Heart right ventricle (tissue), 16 donors: ENCODE results near the gene FLOT2. TPM values are rescaled to one million over a fixed set of nuclear protein-coding genes. Genes with fewer than 3 reads are reported as not detected.

ENCODE experiments used
- ATAC-seq, 8 donors: fragments of 200-7000 bp; cut with Tn5 transposase; one replicate each; pipeline ENCODE4 v1.9.1; 2020; ENCODE audit warnings: mild to moderate bottlenecking in 8 of 8, moderate library complexity in 8 of 8, moderate number of reproducible peaks in 1 of 8
- DNase-seq, 2 donors: peaks; one replicate each; pipeline ENCODE4 v3.0.0-alpha.2; 2020
- H3K27ac ChIP-seq, 10 donors: fragments of 200-600 bp; sonication (generic) in 2 of 10; one replicate each; pipeline versions ENCODE4 v1.5.0 to v1.8.0; 2020 to 2022; ENCODE audit warnings: mild to moderate bottlenecking in 3 of 10
- H3K27me3 ChIP-seq, 7 donors: fragments of 200-600 bp; one replicate each; pipeline ENCODE4 v1.8.0; 2021 to 2022; ENCODE audit warnings: mild to moderate bottlenecking in 2 of 7
- H3K36me3 ChIP-seq, 9 donors: fragments of 200-600 bp; sonication (generic) in 1 of 9; one replicate each; pipeline versions ENCODE4 v1.5.0 to v1.8.0; 2020 to 2022; ENCODE audit warnings: mild to moderate bottlenecking in 2 of 9
- H3K4me1 ChIP-seq, 9 donors: fragments of 200-600 bp; sonication (generic) in 1 of 9; one replicate each; pipeline versions ENCODE4 v1.5.0 to v1.8.0; 2020 to 2022; ENCODE audit warnings: mild to moderate bottlenecking in 4 of 9
- H3K4me3 ChIP-seq, 10 donors: fragments of 200-600 bp; sonication (generic) in 2 of 10; one replicate each; pipeline versions ENCODE4 v1.5.0 to v1.8.0; 2020 to 2022; ENCODE audit warnings: mild to moderate bottlenecking in 7 of 10, moderate library complexity in 2 of 10
- H3K9me3 ChIP-seq, 11 donors: fragments of 200-600 bp in 10 of 11; sonication (generic) in 2 of 11; one replicate each; pipeline versions ENCODE4 v1.5.0 to v1.8.0; 2013 to 2022; ENCODE audit warnings: mild to moderate bottlenecking in 2 of 11, control low read depth in 1 of 11, moderate library complexity in 1 of 11
- CTCF ChIP-seq, 9 donors: fragments of 200-600 bp; sonication (generic) in 2 of 9; IDR thresholded peaks; one replicate each; pipeline versions ENCODE4 v1.5.0 to v1.8.0; 2021 to 2022; ENCODE audit warnings: antibody characterized with exemption in 9 of 9, mild to moderate bottlenecking in 5 of 9, moderate library complexity in 1 of 9
- WGBS, 2 donors: extraction: QIAGEN DNeasy Blood & Tissue Kit; methylation state at CpG; one replicate each; pipeline ENCODE4 v1.1.7; 2013; ENCODE audit warnings: inconsistent platforms in 1 of 2; 5-methylcytosine and 5-hydroxymethylcytosine counted together
- intact Hi-C, 10 donors: fragments of 100-400 bp; cut with DNase I; formaldehyde crosslinking; loops; one replicate each; pipeline versions ENCODE4 v1.11.1 to v1.14.2; 2022
- polyA plus RNA-seq, 2 donors: library from polyadenylated mRNA; stranded (reverse); fragments of 200-250 nt; gene quantifications; one replicate each; pipeline ENCODE4 v1.2.3, GENCODE V29; 2013
- total RNA-seq, 10 donors: library from RNA; stranded (reverse); fragmentation: NEBNext Ultra II Directional in 3 of 10; extraction: Animal tissue kit (Norgen Biotek cat#: 25700) in 3 of 10; gene quantifications; one replicate each; pipeline versions ENCODE4 v1.2.1 to v1.2.4, GENCODE V29; 2021 to 2023
- donor health status: Arrhythmogenic right ventricular cardiomyopathy.
- donor health status: ischemic (EF 13 %, LVEDD 7.1; RV severe dilation, severe dysfunction).
- donor health status: healthy with polysubstance abuse.
- donor health status: DM: no; HTN: yes; CAD: no.
- donor health status: DM: no; HTN: no; CAD: no.
- donor health status: ischemic (EF 25% LVEDD 6.9; RV normal size, moderate dysfunction).
- donor health status: ischemic (EF 25% LVEDD 5.7; RV mildly dilated, moderate dysfunction).
- donor health status: healthy.
- donor health status: DM: yes; HTN: yes; CAD: no.
- donor health status: Ischemic cardiomyopathy.
- donor health status: ischemic (EF 35%, LVEDD 5.7; RV mildly dilated, moderate dysfunction).
- donor health status: nonischemic (EF 11% LVEDD 7.7; RV severe dilation, severe dysfunction).
- donor health status: DM: yes; HTN: yes; CAD: no.
- donor health status: PGD.
- donor health status: ischemic (EF 29% LVEDD 5.4; RV normal size, mild dysfunction).
- donor health status: nonischemic (EF 23%, LVEDD 6.1; RV moderate dilation, normal function).

The FLOT2 gene
- total and polyA plus RNA-seq, 12 donors = 38.3 to 159 (median 88.8) TPM

- H3K27ac ChIP-seq = peak overlapping the region in 3 of 10 donors; percentile 5 to 34 (median 15)
These were observed 19.5 kb upstream of the FLOT2 start for GRCh38 chr17:28917029-28917428.

GRCh38 chr17:28916302-28916934 is 18.9 kb upstream of the FLOT2 start:
- H3K4me1 ChIP-seq = peaks cover 0 to 16% (median 0%) of the 10 kb centered on the region in 9 donors
- H3K9me3 ChIP-seq = no peaks in the 10 kb centered on the region
- no peaks in the 10 kb centered on the region for H3K27me3 ChIP-seq
- no peak overlapping the region for H3K4me3 ChIP-seq
- H3K27ac ChIP-seq = peak overlapping the region in 2 of 10 donors; percentile 5 to 34
- peak in 8 of 9 donors; percentile 50 to 78 (median 72) for TF ChIP-seq CTCF (IDR thresholded peaks at IDR 0.05)
- WGBS, 2 donors = 41 to 54% methylated on average over 6 of the region's 6 CpGs
- H3K36me3 ChIP-seq = peaks cover 0 to 100% (median 91%) of the 10 kb centered on the region in 9 donors
- DNase-seq = no peak
- peak in 6 of 8 donors; percentile 61 to 80 (median 70) for ATAC-seq
- intact Hi-C loops = loop anchor here in 7 of 10 donors (2.0 to 10.0 kb wide), 4 partner anchors 152 to 192 kb away; partner anchors contain the start of genes NEK8 (in 4 of the 7) and TLCD1 (in 4 of the 7)

More at GRCh38 chr17:28917029-28917428, 19.5 kb upstream of the FLOT2 start:
- Histone ChIP-seq H3K4me1 (peaks cover 0 to 16% (median 0%) of the 10 kb centered on the region in 9 donors), H3K9me3 (no peaks in the 10 kb centered on the region), H3K27me3 (no peaks in the 10 kb centered on the region), H3K36me3 (peaks cover 0 to 100% (median 90%) of the 10 kb centered on the region in 9 donors), H3K4me3 (no peak overlapping the region)
- no peak for ATAC-seq
- no peak for DNase-seq
- no peak for TF ChIP-seq CTCF (IDR thresholded peaks at IDR 0.05)
- intact Hi-C loops = loop anchor here in 7 of 10 donors (2.0 to 10.0 kb wide), 4 partner anchors 152 to 192 kb away; partner anchors contain the start of genes NEK8 (in 4 of the 7) and TLCD1 (in 4 of the 7)
- 72 to 75% methylated on average over 12 of the region's 12 CpGs for WGBS, 2 donors

- Histone ChIP-seq H3K27me3 (no peaks in the 10 kb centered on the region), H3K27ac (no peak overlapping the region), H3K9me3 (no peaks in the 10 kb centered on the region), H3K4me3 (no peak overlapping the region), H3K36me3 (peaks cover 0 to 100% (median 91%) of the 10 kb centered on the region in 9 donors), H3K4me1 (peaks cover 0 to 29% (median 16%) of the 10 kb centered on the region in 9 donors)
- ATAC-seq = no peak
- intact Hi-C loops = loop anchor here in 5 of 10 donors (10.0 kb wide), 2 partner anchors 148 to 188 kb away; partner anchors contain the start of genes NEK8 (in 4 of the 5) and TLCD1 (in 4 of the 5)
- no peak for DNase-seq
- no peak for TF ChIP-seq CTCF (IDR thresholded peaks at IDR 0.05)
- 87 to 89% methylated on average over 6 of the region's 6 CpGs for WGBS, 2 donors
These were observed 15.4 kb upstream of the FLOT2 start for GRCh38 chr17:28912938-28913333.

- peaks cover 0 to 100% (median 89%) of the 10 kb centered on the region in 9 donors for H3K36me3 ChIP-seq
- no peak overlapping the region for H3K4me3 ChIP-seq
- H3K27ac ChIP-seq = no peak overlapping the region
- peak in 4 of 9 donors; percentile 16 to 25 (median 18) for TF ChIP-seq CTCF (IDR thresholded peaks at IDR 0.05)
- H3K4me1 ChIP-seq = peaks cover under 1 to 29% (median 22%) of the 10 kb centered on the region in 9 donors
- H3K9me3 ChIP-seq = no peaks in the 10 kb centered on the region
- intact Hi-C loops = loop anchor here in 5 of 10 donors (10.0 kb wide), 2 partner anchors 148 to 188 kb away; partner anchors contain the start of genes NEK8 (in 4 of the 5) and TLCD1 (in 4 of the 5)
- WGBS, 2 donors = 77 to 80% methylated on average over 20 of the region's 20 CpGs
- no peak for DNase-seq
- H3K27me3 ChIP-seq = no peaks in the 10 kb centered on the region
- ATAC-seq = peak in 1 of 8 donors; percentile 21
These were observed 14.9 kb upstream of the FLOT2 start for GRCh38 chr17:28912281-28912937.
